ENCODE results near the gene SH3RF3. TPM values are rescaled to one million over a fixed set of nuclear protein-coding genes. Genes with fewer than 3 reads are reported as not detected.
A peak's percentile ranks its signal among the peaks of the same experiment; 100 is the strongest.

The SH3RF3 gene
- total RNA-seq, 1 donor from 2014 or later: 7.9 TPM

DNA sequence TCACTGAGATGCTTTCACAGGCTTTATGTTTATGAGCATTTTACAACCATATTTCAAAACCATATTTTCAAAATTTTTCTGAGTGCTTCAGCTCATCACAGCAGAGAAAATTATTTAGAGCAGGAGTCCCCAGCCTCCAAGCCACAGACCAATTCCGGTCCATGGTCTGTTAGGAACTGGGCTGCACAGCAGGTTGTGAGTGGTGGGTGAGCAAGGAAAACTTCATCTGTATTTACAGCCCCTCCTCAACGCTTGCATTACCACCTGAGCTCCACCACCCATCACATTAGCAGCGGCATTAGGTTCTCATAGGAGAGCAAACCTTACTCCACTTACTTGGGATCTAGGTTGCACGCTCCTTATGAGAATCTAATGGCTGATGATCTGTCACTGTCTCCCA, 319.2 kb downstream of the SH3RF3 start:
- TF ChIP-seq, protein P1, sequence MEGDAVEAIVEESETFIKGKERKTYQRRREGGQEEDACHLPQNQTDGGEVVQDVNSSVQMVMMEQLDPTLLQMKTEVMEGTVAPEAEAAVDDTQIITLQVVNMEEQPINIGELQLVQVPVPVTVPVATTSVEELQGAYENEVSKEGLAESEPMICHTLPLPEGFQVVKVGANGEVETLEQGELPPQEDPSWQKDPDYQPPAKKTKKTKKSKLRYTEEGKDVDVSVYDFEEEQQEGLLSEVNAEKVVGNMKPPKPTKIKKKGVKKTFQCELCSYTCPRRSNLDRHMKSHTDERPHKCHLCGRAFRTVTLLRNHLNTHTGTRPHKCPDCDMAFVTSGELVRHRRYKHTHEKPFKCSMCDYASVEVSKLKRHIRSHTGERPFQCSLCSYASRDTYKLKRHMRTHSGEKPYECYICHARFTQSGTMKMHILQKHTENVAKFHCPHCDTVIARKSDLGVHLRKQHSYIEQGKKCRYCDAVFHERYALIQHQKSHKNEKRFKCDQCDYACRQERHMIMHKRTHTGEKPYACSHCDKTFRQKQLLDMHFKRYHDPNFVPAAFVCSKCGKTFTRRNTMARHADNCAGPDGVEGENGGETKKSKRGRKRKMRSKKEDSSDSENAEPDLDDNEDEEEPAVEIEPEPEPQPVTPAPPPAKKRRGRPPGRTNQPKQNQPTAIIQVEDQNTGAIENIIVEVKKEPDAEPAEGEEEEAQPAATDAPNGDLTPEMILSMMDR (IDR thresholded peaks at IDR 0.05; ENCODE audit: borderline replicate concordance): no peak
- no peaks in the 10 kb centered on the region for H3K27me3 ChIP-seq (ENCODE audit: low read depth)
- no peak for DNase-seq
- H3K4me1 ChIP-seq: peaks cover 44% of the 10 kb centered on the region
- H3K36me3 ChIP-seq: peaks cover 6% of the 10 kb centered on the region
- intact Hi-C loops (cut with micrococcal nuclease): no loop called here
- peaks cover 21% of the 10 kb centered on the region for H3K9me3 ChIP-seq (replicated peaks)
- H3K4me3 ChIP-seq: no peak overlapping the region
- H3K27ac ChIP-seq (replicated peaks): no peak overlapping the region

DNA sequence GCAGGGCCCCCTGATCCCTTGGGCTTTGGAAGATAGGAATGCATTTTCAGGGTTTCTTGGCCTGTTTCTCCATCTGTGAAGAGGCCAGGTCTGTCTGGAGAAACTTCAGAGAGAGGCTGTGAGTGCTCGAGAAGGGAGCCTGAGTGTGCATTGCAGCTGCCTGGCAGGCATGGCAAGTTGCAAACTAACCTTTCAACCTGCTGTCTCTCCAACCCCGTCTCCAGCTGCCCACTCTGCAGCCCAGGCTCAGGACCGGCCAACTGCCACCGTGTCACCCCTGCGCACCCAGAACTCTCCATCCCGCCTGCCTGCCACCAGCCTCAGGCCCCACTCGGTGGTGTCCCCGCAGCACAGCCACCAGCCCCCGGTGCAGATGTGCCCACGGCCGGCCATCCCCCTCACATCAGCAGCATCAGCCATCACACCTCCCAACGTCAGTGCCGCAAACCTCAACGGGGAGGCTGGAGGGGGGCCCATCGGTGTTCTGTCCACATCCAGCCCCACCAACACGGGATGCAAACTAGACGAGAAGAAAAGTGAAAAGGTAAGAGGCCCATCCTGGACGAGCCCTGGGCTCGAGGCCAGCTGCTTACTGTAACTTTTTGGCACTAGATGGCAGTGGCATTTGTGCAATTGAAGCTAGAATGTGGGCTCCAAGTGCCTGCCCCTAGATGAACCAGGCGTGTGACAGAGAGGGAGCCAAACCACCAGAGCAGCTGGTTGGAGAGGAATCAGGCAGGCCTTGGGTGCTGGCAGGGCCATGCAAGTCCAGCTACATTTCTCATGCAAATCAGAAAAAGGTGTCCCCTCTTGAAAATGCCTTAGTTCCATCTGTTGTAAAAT, 320.2 kb downstream of the SH3RF3 start:
- Histone ChIP-seq H3K4me3 (no peak overlapping the region), H3K36me3 (no peaks in the 10 kb centered on the region), H3K27ac (replicated peaks) (peak overlapping the region; percentile 72), H3K9me3 (replicated peaks) (peaks cover 12% of the 10 kb centered on the region), H3K4me1 (peaks cover 44% of the 10 kb centered on the region), H3K27me3 (ENCODE audit: low read depth) (no peaks in the 10 kb centered on the region)
- TF ChIP-seq, protein P1 (IDR thresholded peaks at IDR 0.05; ENCODE audit: borderline replicate concordance): no peak
- DNase-seq: peak; percentile 69
- intact Hi-C loops (cut with micrococcal nuclease): no loop called here

DNA sequence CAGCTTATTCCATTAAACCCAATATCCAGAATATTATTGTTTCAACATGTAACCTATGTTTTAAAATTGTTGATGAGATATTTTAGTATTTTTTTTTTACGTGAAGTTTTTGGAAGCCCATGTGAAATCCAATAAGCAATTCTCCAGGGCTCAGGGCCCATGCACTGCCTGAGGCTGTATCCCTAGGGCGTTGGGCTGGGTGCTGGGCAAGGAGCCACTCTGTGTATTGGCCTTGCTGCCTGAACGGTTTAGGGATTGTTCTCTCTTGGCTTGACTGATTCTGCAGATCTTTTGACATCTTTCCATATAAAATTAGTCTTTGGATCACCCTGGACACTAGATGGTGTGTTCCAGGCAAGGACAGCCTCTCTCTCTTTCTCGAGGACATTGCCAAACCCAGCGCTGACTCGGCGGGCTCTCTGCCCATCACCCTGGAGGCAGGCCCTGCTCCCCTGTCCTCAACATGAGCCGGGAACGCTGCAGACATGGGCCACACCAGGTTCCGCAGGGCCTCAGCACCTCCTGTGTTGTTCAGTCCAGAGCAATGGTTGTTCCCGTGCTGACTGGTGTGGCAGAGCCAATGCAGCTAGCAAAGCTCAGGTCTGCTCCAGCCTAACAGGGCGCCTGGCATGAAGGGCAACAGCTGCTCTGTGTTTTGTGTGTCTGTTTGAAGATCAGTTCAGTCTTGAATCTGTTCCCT, 321.7 kb downstream of the SH3RF3 start:
- intact Hi-C loops (cut with micrococcal nuclease): no loop called here
- Histone ChIP-seq H3K36me3 (no peaks in the 10 kb centered on the region), H3K4me3 (no peak overlapping the region), H3K27me3 (ENCODE audit: low read depth) (no peaks in the 10 kb centered on the region), H3K9me3 (replicated peaks) (no peaks in the 10 kb centered on the region), H3K4me1 (peaks cover 44% of the 10 kb centered on the region), H3K27ac (replicated peaks) (peak overlapping the region; percentile 72)
- peak; percentile 40 for DNase-seq
- TF ChIP-seq, protein P1 (IDR thresholded peaks at IDR 0.05; ENCODE audit: borderline replicate concordance): no peak

DNA sequence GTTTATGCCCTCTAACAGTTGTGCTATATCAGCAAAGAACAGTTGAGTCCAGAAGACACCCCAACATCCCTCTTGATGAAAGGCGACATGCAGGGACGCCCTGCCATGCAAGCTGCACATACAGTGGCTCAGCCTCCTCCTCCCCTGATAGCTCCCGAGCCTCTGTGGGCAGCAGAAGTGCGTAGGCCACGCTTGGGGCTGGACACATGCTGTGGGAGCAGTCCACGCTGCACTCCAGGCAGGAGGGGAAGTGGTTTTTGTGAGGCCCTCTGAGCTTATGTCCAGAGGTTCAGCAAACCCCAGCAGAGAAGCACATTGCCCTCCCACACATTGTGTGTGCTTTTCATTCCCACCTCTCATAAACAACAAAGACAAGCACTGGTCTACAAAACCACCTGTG, 322.7 kb downstream of the SH3RF3 start:
- no peak for DNase-seq
- Histone ChIP-seq H3K4me1 (peaks cover 53% of the 10 kb centered on the region), H3K4me3 (no peak overlapping the region), H3K27me3 (ENCODE audit: low read depth) (no peaks in the 10 kb centered on the region), H3K36me3 (no peaks in the 10 kb centered on the region), H3K9me3 (replicated peaks) (no peaks in the 10 kb centered on the region), H3K27ac (replicated peaks) (no peak overlapping the region)
- intact Hi-C loops (cut with micrococcal nuclease): no loop called here
- TF ChIP-seq, protein P1 (IDR thresholded peaks at IDR 0.05; ENCODE audit: borderline replicate concordance): no peak

DNA sequence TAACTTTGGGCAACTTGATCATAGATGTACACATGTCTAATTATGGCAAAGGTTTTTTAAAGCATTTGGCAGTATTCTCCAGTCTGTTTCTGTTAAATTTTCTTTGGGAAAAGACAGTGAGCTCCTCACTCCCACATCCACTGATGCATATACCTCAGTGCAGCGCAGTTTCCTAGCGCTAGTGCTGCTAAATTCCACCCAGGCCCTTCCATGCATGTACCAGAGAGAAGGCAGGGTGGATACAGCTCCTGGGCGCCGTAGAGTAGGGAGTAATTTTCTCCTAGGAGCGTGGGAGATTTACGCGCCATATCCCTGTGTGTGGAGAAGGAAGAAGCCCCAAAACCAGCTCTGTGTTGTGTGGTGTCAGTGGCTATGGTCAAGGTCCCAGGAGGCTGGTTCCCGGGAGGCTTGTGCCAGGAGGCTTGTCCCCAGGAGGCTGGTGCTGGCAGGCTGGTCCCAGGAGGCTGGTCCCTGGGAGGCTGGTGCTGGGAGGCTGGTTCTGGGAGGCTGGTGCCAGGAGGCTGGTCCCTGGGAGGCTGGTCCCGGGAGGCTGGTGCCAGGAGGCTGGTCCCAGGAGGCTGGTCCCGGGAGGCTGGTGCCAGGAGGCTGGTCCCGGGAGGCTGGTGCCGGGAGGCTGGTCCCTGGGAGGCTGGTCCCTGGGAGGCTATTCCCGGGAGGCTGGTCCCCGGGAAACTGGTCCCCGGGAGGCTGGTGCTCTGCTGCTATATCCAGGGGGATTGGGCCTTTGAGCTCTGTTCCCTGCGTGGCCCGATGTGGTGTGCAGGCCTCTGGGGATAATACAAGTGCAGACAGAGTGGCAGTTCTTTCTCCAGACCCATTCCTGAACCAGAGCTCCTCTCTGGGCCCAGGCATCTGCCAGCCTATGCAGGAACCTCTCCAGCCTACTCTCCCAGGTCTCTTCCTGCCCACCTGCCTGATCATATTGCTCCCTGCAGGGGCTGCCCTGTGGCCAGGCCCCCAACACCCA, 323.6 kb downstream of the SH3RF3 start:
- Histone ChIP-seq H3K4me1 (peaks cover 48% of the 10 kb centered on the region), H3K36me3 (no peaks in the 10 kb centered on the region)
- intact Hi-C loops (cut with micrococcal nuclease): no loop called here

More for the DNA sequence above, 323.6 kb downstream of the SH3RF3 start:
- Histone ChIP-seq H3K27ac (replicated peaks) (no peak overlapping the region), H3K27me3 (ENCODE audit: low read depth) (no peaks in the 10 kb centered on the region), H3K4me3 (no peak overlapping the region), H3K9me3 (replicated peaks) (no peaks in the 10 kb centered on the region)
- DNase-seq: no peak
- TF ChIP-seq, protein P1 (IDR thresholded peaks at IDR 0.05; ENCODE audit: borderline replicate concordance): no peak

All from left ventricle myocardium inferior (tissue), 1 donor.